Aorta (tissue), 5 donors: ENCODE measurements around the gene FSHR. TPM values are rescaled to one million over a fixed set of nuclear protein-coding genes. Genes with fewer than 3 reads are reported as not detected.

Experiments used
- ATAC-seq: fragments of 200-7000 bp; cut with Tn5 transposase; one replicate; pipeline ENCODE4 v1.9.1; 2022; ENCODE audit warnings: moderate library complexity; ENCODE audit not compliant: low FRiP score
- DNase-seq, 2 donors: peaks; one replicate each; pipeline ENCODE4 v3.0.0-alpha.2; 2020
- H3K27ac ChIP-seq, 2 donors: one replicate each; pipeline ENCODE4 v1.5.1; 2013; ENCODE audit warnings: low read length in 2 of 2, mild to moderate bottlenecking in 2 of 2, moderate library complexity in 2 of 2, control low read depth in 1 of 2, inconsistent platforms in 1 of 2, low read depth in 1 of 2
- H3K27me3 ChIP-seq, 2 donors: one replicate each; pipeline ENCODE4 v1.6.1; 2013; ENCODE audit warnings: control low read depth in 1 of 2, low read length in 1 of 2, mild to moderate bottlenecking in 1 of 2, moderate library complexity in 1 of 2; ENCODE audit not compliant: insufficient read depth in 2 of 2, control insufficient read depth in 1 of 2
- H3K36me3 ChIP-seq, 2 donors: one replicate each; pipeline ENCODE4 v1.6.1; 2013; ENCODE audit warnings: control low read depth in 1 of 2, low read length in 1 of 2, mild to moderate bottlenecking in 1 of 2; ENCODE audit not compliant: insufficient read depth in 2 of 2, control insufficient read depth in 1 of 2
- H3K4me1 ChIP-seq, 2 donors: one replicate each; pipeline ENCODE4 v1.6.1; 2013; ENCODE audit warnings: low read length in 2 of 2, control low read depth in 1 of 2, mild to moderate bottlenecking in 1 of 2, moderate library complexity in 1 of 2; ENCODE audit not compliant: insufficient read depth in 2 of 2, control insufficient read depth in 1 of 2
- H3K4me3 ChIP-seq, 2 donors: one replicate each; pipeline ENCODE4 v1.5.1; 2013; ENCODE audit warnings: low read length in 2 of 2, control low read depth in 1 of 2, mild to moderate bottlenecking in 1 of 2
- H3K9me3 ChIP-seq: one replicate; pipeline ENCODE4 v1.6.1; 2013; ENCODE audit warnings: mild to moderate bottlenecking, low read length; ENCODE audit not compliant: control insufficient read depth
- WGBS, 2 donors: extraction: QIAGEN DNeasy Blood & Tissue Kit; methylation state at CpG; one replicate each; pipeline ENCODE4 v1.1.7; 2013; 5-methylcytosine and 5-hydroxymethylcytosine counted together
- intact Hi-C, 2 donors: fragments of 100-400 bp; cut with DNase I; formaldehyde crosslinking; loops; one replicate each; pipeline versions ENCODE4 v1.14.2 to v1.15.0; 2022
- polyA plus RNA-seq, 2 donors: library from polyadenylated mRNA; stranded (reverse); fragments of 200-250 nt; gene quantifications; one replicate each; pipeline ENCODE4 v1.2.3, GENCODE V29; 2013
- total RNA-seq, 2 donors: library from RNA; stranded (reverse); fragmentation: NEBNext Ultra II Directional; extraction: Animal tissue kit (Norgen Biotek cat#: 25700); gene quantifications; one replicate each; pipeline ENCODE4 v1.2.1, GENCODE V29; 2021
- donor health status: healthy with polysubstance abuse.
- donor health status: Bipolar disorder and iron deficiency.
- donor health status: DM: no; HTN: no; CAD: no.
- donor health status: DM: no; HTN: no; CAD: no.
- donor health status: DM: yes; HTN: yes; CAD: no.

The FSHR gene
- total and polyA plus RNA-seq, 4 donors, result not detected

DNA sequence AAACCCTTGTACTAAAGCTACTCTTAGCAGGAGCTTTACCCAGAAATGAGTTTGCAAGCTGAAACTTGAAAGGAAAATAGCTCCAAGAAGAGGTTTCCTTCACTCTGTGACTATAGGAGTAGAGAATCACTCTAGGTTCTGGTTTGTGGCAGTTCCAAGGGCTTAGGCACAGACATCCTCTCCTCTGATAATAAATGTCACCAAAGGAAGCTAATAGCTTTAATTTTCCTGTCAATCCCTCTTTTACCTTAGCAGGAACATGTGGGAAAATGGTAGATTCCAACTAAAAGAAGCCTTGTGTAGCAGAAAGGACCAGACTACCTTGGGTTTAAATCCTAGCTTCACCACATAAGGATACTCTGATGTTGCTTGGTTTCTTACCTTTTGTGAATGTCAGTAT, 104.0 kb downstream of the FSHR start:
- intact Hi-C loops, result no loop called here
- Histone ChIP-seq H3K4me3 (no peak overlapping the region), H3K27me3 (no peaks in the 10 kb centered on the region), H3K36me3 (no peaks in the 10 kb centered on the region), H3K9me3 (peaks cover 3% of the 10 kb centered on the region), H3K4me1 (no peaks in the 10 kb centered on the region), H3K27ac (no peak overlapping the region)
- DNase-seq, result no peak
- ATAC-seq, result no peak

DNA sequence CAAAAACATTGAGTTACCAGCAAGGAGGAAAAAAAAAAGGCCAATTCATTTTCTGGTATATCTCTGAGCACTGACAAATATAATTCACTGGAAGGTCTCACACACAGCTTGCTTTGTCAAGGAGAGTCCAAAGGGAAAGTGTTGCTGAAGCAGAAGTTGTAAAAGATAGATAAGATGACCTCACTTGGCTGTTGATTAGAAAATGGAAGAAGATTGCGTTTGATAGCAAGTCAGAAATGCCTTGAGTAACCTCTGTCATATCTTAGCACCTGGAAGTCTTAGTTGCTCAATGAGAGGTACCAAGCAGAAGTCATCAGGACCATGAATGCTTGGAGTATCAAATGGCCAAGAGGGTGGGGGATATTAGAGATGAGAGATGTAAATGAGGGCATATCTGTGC, 105.2 kb downstream of the FSHR start:
- intact Hi-C loops, result no loop called here
- ATAC-seq, result no peak
- no peaks in the 10 kb centered on the region for H3K4me1 ChIP-seq
- H3K36me3 ChIP-seq, result no peaks in the 10 kb centered on the region
- no peak overlapping the region for H3K27ac ChIP-seq
- no peaks in the 10 kb centered on the region for H3K27me3 ChIP-seq
- 77 to 100% methylated on average over 1 of the region's 1 CpG for WGBS, 2 donors
- no peaks in the 10 kb centered on the region for H3K9me3 ChIP-seq
- no peak for DNase-seq
- no peak overlapping the region for H3K4me3 ChIP-seq

DNA sequence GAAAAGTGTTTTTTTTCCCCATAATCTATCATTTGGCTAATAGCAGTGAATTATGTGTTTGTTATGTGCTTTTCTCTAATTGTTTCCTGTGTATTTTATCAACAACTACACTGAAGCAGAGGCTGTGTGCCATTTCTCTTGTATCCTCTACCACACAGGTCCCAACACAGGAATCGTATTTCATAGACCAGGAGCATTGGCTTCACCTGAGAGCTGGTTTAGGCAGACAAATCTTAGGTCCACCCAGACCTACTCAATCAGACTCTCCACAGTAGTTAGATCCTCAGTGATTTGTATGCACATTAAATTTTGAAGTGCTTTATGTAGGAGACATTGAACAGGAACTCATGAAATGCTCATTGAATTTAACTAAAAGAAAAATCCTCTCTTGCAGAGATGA, 109.2 kb downstream of the FSHR start:
- H3K36me3 ChIP-seq, result no peaks in the 10 kb centered on the region
- no peaks in the 10 kb centered on the region for H3K4me1 ChIP-seq
- no peaks in the 10 kb centered on the region for H3K9me3 ChIP-seq
- DNase-seq (no peak), ATAC-seq (no peak)
- H3K27ac ChIP-seq, result no peak overlapping the region
- no peaks in the 10 kb centered on the region for H3K27me3 ChIP-seq
- WGBS, 2 donors, result 85% methylated on average over 1 of the region's 1 CpG
- H3K4me3 ChIP-seq, result no peak overlapping the region
- intact Hi-C loops, result no loop called here

DNA sequence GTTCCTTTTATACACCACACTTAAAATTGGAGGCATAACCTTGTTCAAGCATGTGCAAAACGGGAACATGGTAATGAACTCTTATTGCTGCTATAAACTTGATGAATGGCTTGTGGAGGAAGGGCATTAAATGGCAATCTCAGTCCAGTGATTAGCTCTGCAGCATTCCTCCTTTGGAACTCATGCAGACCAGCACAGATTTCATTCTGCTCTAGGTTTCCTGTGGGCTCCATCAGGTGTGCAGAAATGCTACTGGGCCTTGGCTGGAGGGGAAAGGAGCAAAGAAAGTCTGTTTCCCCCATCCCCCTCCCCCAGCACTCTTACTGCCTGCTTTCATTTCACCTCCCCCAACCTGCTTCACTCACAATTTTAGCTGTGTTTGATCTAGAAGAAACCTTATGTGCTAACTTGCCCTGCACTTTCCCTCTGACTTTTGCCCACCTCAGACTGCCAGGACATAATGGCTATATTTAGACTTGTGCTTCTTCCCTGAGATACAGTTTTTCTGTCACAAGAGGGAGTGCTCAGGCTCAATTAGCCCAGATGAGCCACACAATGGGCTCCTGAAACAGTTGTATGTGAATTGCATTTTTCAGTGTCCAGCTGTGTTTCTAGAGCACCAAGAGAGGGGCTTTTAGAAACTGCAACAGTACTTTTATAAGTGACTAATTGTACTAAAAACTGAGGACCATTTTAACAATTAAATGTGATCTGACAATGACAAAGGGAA, 109.8 kb downstream of the FSHR start:
- no peak overlapping the region for H3K4me3 ChIP-seq
- no peak overlapping the region for H3K27ac ChIP-seq
- 14 to 16% methylated on average over 1 of the region's 1 CpG for WGBS, 2 donors
- no peak for ATAC-seq
- DNase-seq, result no peak
- H3K27me3 ChIP-seq, result no peaks in the 10 kb centered on the region
- H3K4me1 ChIP-seq, result no peaks in the 10 kb centered on the region
- intact Hi-C loops, result no loop called here
- no peaks in the 10 kb centered on the region for H3K36me3 ChIP-seq
- H3K9me3 ChIP-seq, result no peaks in the 10 kb centered on the region

DNA sequence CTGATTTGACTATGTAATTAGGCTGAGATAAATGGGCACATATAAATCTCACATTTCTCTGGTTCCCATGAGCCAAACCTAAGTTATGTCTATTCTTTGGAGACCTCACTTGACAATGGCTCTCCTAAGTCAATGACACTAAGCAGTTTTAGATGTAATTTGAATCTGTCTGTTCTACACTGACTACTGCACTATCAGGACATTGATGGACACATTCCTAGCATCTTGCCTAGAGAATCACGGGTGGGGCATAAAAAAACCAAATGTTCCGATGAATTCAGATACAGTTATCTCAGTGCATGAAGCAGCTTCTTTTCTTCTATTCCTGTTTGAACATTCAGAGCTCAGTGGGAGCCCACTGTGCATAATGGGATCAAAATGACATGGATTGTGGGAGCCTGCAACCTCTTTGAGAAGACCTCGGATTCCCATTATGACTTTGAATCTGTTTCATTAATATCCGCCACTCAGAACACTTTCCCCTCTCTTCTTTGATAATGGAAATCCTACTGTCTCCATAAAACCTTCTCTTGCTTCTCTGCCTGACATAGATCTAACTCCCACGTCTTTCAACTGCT, 110.8 kb downstream of the FSHR start:
- no peak for DNase-seq
- intact Hi-C loops, result no loop called here
- Histone ChIP-seq H3K36me3 (no peaks in the 10 kb centered on the region), H3K4me3 (no peak overlapping the region), H3K9me3 (no peaks in the 10 kb centered on the region), H3K27ac (no peak overlapping the region), H3K4me1 (no peaks in the 10 kb centered on the region), H3K27me3 (no peaks in the 10 kb centered on the region)
- 74 to 78% methylated on average over 5 of the region's 5 CpGs for WGBS, 2 donors
- ATAC-seq, result no peak

DNA sequence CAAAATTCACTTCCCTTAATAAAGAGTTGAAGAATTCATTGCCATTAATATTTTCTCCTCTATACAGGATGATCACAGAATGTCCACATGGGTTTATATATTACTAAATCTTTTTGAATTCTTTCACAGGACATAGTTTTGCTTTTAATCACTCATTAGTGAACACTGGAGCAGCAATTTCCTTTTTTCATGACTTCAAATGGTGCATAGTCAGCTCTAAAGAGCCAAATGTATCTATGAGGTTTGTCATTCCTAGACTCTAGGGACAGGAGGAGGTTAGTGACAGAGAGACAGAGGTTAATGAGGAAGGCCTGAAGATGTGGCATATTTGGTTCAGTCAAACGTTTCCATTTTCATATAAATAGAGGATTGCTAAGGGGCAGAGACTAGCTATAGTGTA, 111.8 kb downstream of the FSHR start:
- Histone ChIP-seq H3K27me3 (no peaks in the 10 kb centered on the region), H3K4me1 (no peaks in the 10 kb centered on the region), H3K9me3 (no peaks in the 10 kb centered on the region), H3K4me3 (no peak overlapping the region), H3K36me3 (no peaks in the 10 kb centered on the region), H3K27ac (no peak overlapping the region)
- DNase-seq, result no peak
- no peak for ATAC-seq
- WGBS, 2 donors, result 30 to 42% methylated on average over 1 of the region's 1 CpG
- intact Hi-C loops, result no loop called here

DNA sequence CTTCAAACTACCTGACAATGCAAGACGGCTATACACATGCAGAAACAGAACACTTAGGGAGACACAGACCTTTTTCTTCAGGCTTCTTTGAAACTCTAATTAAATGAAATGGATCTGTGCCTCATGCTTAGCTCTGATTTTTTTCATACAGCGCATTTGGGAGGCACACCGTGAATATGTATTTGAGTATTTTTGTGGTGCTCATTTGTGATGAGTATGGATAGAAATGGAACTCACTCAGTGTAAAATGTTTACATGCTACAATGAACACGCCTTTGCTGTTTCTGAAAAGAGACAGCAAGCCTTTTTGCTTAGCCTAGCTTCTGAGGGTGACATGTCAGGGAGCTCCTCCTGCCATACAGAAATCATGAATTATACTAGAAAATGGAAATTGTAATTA, 113.3 kb downstream of the FSHR start:
- no peak for DNase-seq
- intact Hi-C loops, result no loop called here
- Histone ChIP-seq H3K4me1 (no peaks in the 10 kb centered on the region), H3K27ac (no peak overlapping the region), H3K4me3 (no peak overlapping the region), H3K27me3 (no peaks in the 10 kb centered on the region), H3K36me3 (no peaks in the 10 kb centered on the region), H3K9me3 (no peaks in the 10 kb centered on the region)
- ATAC-seq, result no peak
- 82 to 84% methylated on average over 4 of the region's 4 CpGs for WGBS, 2 donors

DNA sequence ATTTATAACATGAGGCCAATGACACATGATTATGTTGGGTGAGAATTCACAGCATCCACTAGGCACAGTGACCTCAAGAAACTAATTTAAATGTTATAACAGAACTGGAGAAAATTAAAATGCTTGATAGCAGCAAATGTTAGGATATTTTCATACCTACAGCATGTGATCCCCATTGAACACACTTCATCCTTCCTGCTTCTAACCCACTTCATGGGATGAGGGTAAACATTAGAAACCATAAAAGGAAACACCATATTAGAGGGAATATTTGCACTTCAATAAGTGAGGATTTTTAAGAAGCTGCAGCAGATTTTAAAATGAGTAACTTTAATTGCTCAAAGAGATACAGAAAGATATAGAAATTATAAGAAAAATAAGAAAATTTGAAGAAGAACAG, 117.1 kb downstream of the FSHR start:
- no peak for ATAC-seq
- no peak for DNase-seq
- no peaks in the 10 kb centered on the region for H3K27me3 ChIP-seq

DNA sequence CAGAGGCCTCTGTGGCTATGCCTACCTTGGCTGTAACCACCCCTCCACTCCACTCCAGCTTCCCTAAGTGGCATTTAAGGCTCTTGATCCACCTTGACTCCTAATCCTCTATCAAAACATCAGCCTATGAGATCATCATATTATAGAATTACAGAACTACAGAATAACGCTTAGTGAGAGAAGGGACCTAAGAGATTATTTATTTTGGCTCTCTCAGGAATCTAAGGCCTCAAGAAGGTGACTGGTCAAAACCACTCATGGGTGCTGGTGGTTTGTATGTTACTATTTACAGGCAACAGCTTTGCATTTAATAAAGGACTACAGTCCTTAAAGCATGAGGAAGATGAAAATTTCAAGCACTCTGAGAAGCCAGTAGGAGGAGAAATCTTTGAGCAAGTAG, 118.8 kb downstream of the FSHR start:
- WGBS, 2 donors, result 41% methylated on average over 1 of the region's 1 CpG
- DNase-seq, result no peak
- no peak overlapping the region for H3K4me3 ChIP-seq
- no peak for ATAC-seq
- H3K36me3 ChIP-seq, result no peaks in the 10 kb centered on the region
- no peaks in the 10 kb centered on the region for H3K27me3 ChIP-seq
- H3K4me1 ChIP-seq, result no peaks in the 10 kb centered on the region
- no peak overlapping the region for H3K27ac ChIP-seq
- intact Hi-C loops, result no loop called here
- H3K9me3 ChIP-seq, result no peaks in the 10 kb centered on the region

More for the DNA sequence above, 117.1 kb downstream of the FSHR start:
- H3K9me3 ChIP-seq, result no peaks in the 10 kb centered on the region
- H3K4me1 ChIP-seq, result no peaks in the 10 kb centered on the region
- no peaks in the 10 kb centered on the region for H3K36me3 ChIP-seq
- intact Hi-C loops, result no loop called here
- H3K27ac ChIP-seq, result no peak overlapping the region
- no peak overlapping the region for H3K4me3 ChIP-seq
